Smooth muscle cell of the pulmonary artery (primary cell): ENCODE data around the gene SASH1. TPM values are rescaled to one million over a fixed set of nuclear protein-coding genes. Genes with fewer than 3 reads are reported as not detected.

Experiments used
- total RNA-seq: library from RNA; depleted of rRNA; stranded (reverse); fragments of >200 nt; gene quantifications from 2 replicates; pipeline ENCODE4 v1.2.3, GENCODE V29; 2014

Gene SASH1
- total RNA-seq, result 52.4 and 120 TPM in 2 replicates

DNA sequence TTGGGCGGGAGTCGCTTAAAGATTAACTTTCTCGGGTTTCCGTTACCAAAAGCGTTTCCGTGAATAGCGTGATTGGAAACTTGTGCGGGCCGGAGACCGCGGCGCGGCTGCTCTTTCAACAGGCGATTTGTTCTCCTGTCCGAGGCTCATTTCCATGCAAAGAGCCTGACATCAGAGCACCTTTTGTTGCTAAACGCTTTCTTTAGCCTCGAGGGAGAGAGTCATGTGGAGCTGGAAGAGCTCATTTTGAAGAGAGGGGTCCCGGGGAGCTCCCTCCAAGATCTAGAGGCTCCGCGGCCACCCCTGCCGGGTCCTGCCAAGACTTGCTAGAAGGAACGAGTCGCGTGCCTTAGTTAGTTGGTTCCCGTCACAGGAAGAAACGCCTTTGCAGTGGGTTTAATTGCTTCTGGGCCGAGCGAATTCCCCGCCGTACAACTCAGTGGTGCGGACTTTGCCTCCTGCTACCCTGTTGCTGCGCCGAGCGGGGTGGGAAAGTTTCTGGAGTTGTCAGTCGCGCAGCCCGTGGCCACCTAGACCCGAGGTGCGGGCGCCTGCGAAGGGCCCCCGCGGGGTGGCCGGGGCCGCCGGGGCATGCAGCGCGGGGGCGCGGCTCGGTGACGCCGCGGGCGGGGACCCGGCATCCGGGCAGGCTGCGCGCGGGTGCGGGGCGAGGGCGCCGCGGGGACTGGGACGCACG, at the start of gene SASH1:
Gene SASH1 (plus strand): TSS at position 489 of the 697 bp plus-strand sequence. CDS start 230 bp downstream, outside the sequence.

